Adrenal gland (tissue), 12 donors: ENCODE data around the gene KRTAP5-6. TPM values are rescaled to one million over a fixed set of nuclear protein-coding genes. Genes with fewer than 3 reads are reported as not detected.
A peak's percentile ranks its signal among the peaks of the same experiment; 100 is the strongest.
"Not testable (repeated sequence)": the region's sequence is repeated elsewhere in the genome, so short reads cannot be mapped to it uniquely, and the experiment has no call there.

ENCODE experiments used
- DNase-seq, 7 donors: peaks; one replicate each; pipeline ENCODE4 v3.0.0-alpha.2; 2019 to 2020
- H3K27ac ChIP-seq, 5 donors: fragments of 200-600 bp; sonication (generic) in 4 of 5; 1 replicate in 3 of 5; 2 replicates in 2 of 5; pipeline versions ENCODE4 v1.5.1 to v1.8.0; 2016 to 2020; ENCODE audit warnings: mild to moderate bottlenecking in 1 of 5
- H3K27me3 ChIP-seq: fragments of 200-600 bp; 2 replicates; pipeline ENCODE4 v1.8.0; 2021
- H3K36me3 ChIP-seq, 2 donors: fragments of 200-600 bp; replicated peaks in 1 of 2; 1 replicate in 1 of 2; 2 replicates in 1 of 2; pipeline versions ENCODE4 v1.5.1 to v1.8.0; 2018 to 2022
- H3K4me1 ChIP-seq, 2 donors: fragments of 200-600 bp; replicated peaks in 1 of 2; 1 replicate in 1 of 2; 2 replicates in 1 of 2; pipeline versions ENCODE4 v1.5.1 to v1.8.0; 2018 to 2021
- H3K4me3 ChIP-seq, 4 donors: fragments of 200-600 bp; sonication (generic) in 3 of 4; one replicate each; pipeline ENCODE4 v1.5.1; 2016 to 2018
- H3K9me3 ChIP-seq, 3 donors: fragments of 200-600 bp; sonication (generic) in 1 of 3; replicated peaks in 1 of 3; 1 replicate in 2 of 3; 2 replicates in 1 of 3; pipeline versions ENCODE4 v1.5.1 to v1.8.0; 2016 to 2021
- CTCF ChIP-seq, 6 experiments: fragments of 450-650 bp in 4 of 6; fragments of 200-600 bp in 2 of 6; sonication (generic) in 1 of 6; IDR thresholded peaks; 1 replicate in 5 of 6; 2 replicates in 1 of 6; pipeline versions ENCODE4 v1.5.1 to v1.8.0; 2016 to 2021; ENCODE audit warnings: antibody characterized with exemption in 6 of 6, mild to moderate bottlenecking in 2 of 6, moderate library complexity in 1 of 6
- POLR2A ChIP-seq, 2 donors: fragments of 450-650 bp; IDR thresholded peaks; one replicate each; pipeline ENCODE4 v1.6.1; 2017; ENCODE audit warnings: antibody characterized with exemption in 2 of 2, mild to moderate bottlenecking in 2 of 2, moderate library complexity in 1 of 2
- WGBS, 4 donors: extraction: QIAGEN DNeasy Blood & Tissue Kit in 2 of 4; methylation state at CpG; one replicate each; pipeline versions ENCODE4 v1.1.5 to v1.1.7; 2013 to 2017; 5-methylcytosine and 5-hydroxymethylcytosine counted together
- intact Hi-C, 2 donors: fragments of 100-400 bp; cut with DNase I; formaldehyde crosslinking; loops; one replicate each; pipeline versions ENCODE4 v1.14.1 to v1.15.0; 2022 to 2023
- polyA plus RNA-seq, 3 donors: library from polyadenylated mRNA; stranded (reverse); fragments of 200-250 nt in 2 of 3; fragments of 350-450 nt in 1 of 3; fragmentation: Illumina TruSeq in 1 of 3; extraction: RNeasy Lipid Tissue Mini Kit (QIAGEN cat#74804) in 1 of 3; gene quantifications; one replicate each; pipeline ENCODE4 v1.2.3, GENCODE V29; 2013 to 2014
- total RNA-seq, 9 donors: library from RNA; depleted of rRNA in 4 of 9; stranded (reverse); fragments of >200 nt in 4 of 9; fragments of 120-200 nt in 1 of 9; fragmentation: NEBNext Ultra II Directional in 1 of 9; extraction: Animal tissue kit (Norgen Biotek cat#: 25700) in 1 of 9; gene quantifications; one replicate each; pipeline versions ENCODE4 v1.1.0 to v1.2.4, GENCODE V29; 2013 to 2023
- donor health status: healthy with polysubstance abuse.
- donor health status: Bipolar disorder and iron deficiency.
- donor health status: DM: yes; HTN: yes; CAD: no.
- donor health status: DM: no; HTN: no; CAD: no.
- donor health status: DM: no; HTN: no; CAD: no.
- donor health status: DM: yes; HTN: yes; CAD: no.

The KRTAP5-6 gene
- total and polyA plus RNA-seq, 12 donors = 0.61 TPM; not detected in 11

- Histone ChIP-seq H3K27ac (no peak overlapping the region), H3K4me3 (no peak overlapping the region), H3K27me3 (peaks cover 5% of the 10 kb centered on the region), H3K36me3 (no peaks in the 10 kb centered on the region), H3K4me1 (peaks cover 0 to 4% of the 10 kb centered on the region in 2 donors), H3K9me3 (no peaks in the 10 kb centered on the region)
- peak in 1 of 7 donors; percentile 17 for DNase-seq
- TF ChIP-seq CTCF (IDR thresholded peaks at IDR 0.05) (no peak), POLR2A (IDR thresholded peaks at IDR 0.05) (no peak)
- intact Hi-C loops = no loop called here
- WGBS, 4 donors = 67 to 83% (median 77%) methylated on average over 12 to 14 of the region's 14 CpGs
Measured at GRCh38 chr11:1659506-1659905, 37.5 kb upstream of the KRTAP5-6 start.

GRCh38 chr11:1660111-1660867 lies 36.7 kb upstream of the KRTAP5-6 start:
- no peaks in the 10 kb centered on the region for H3K36me3 ChIP-seq
- WGBS, 4 donors = 74 to 85% (median 82%) methylated on average over 23 to 24 of the region's 24 CpGs
- DNase-seq = peak in 1 of 7 donors; percentile 23
- intact Hi-C loops = no loop called here
- H3K4me1 ChIP-seq = no peaks in the 10 kb centered on the region
- no peak overlapping the region for H3K4me3 ChIP-seq
- peaks cover 1% of the 10 kb centered on the region for H3K27me3 ChIP-seq
- TF ChIP-seq POLR2A (IDR thresholded peaks at IDR 0.05) (no peak), CTCF (IDR thresholded peaks at IDR 0.05) (no peak)
- H3K27ac ChIP-seq = no peak overlapping the region
- no peaks in the 10 kb centered on the region for H3K9me3 ChIP-seq

GRCh38 chr11:1661454-1662269 lies 35.3 kb upstream of the KRTAP5-6 start:
- H3K4me1 ChIP-seq, intact Hi-C loops, H3K4me3 ChIP-seq, H3K36me3 ChIP-seq, H3K27me3 ChIP-seq, H3K27ac ChIP-seq, DNase-seq, H3K9me3 ChIP-seq: not testable (repeated sequence)
- 69 to 89% (median 78%) methylated on average over 3 to 20 of the region's 25 CpGs for WGBS, 4 donors

- H3K27me3 ChIP-seq, H3K4me3 ChIP-seq, intact Hi-C loops, H3K9me3 ChIP-seq, H3K36me3 ChIP-seq, H3K27ac ChIP-seq, H3K4me1 ChIP-seq: not testable (repeated sequence)
- peak in 1 of 7 donors; percentile 24 for DNase-seq
- WGBS, 4 donors = 65 to 78% (median 71%) methylated on average over 9 to 18 of the region's 18 CpGs
Measured at GRCh38 chr11:1662699-1663283, 34.2 kb upstream of the KRTAP5-6 start.

- Histone ChIP-seq H3K4me3 (no peak overlapping the region), H3K36me3 (no peaks in the 10 kb centered on the region), H3K9me3 (no peaks in the 10 kb centered on the region), H3K27ac (no peak overlapping the region), H3K27me3 (peaks cover 4% of the 10 kb centered on the region), H3K4me1 (no peaks in the 10 kb centered on the region)
- intact Hi-C loops = no loop called here
- WGBS, 4 donors = 40 to 90% (median 85%) methylated on average over 1 to 5 of the region's 8 CpGs
- DNase-seq = peak in 1 of 7 donors; percentile 21
- TF ChIP-seq POLR2A (IDR thresholded peaks at IDR 0.05) = no peak
- no peak for TF ChIP-seq CTCF (IDR thresholded peaks at IDR 0.05)
Measured at GRCh38 chr11:1665313-1665712, 31.7 kb upstream of the KRTAP5-6 start.
